GM23338 (cell line): ENCODE measurements around the gene PGAP6. TPM values are rescaled to one million over a fixed set of nuclear protein-coding genes. Genes with fewer than 3 reads are reported as not detected.
A peak's percentile ranks its signal among the peaks of the same experiment; 100 is the strongest.

Experiments
- ATAC-seq: fragments of 200-7000 bp; cut with Tn5 transposase; 3 replicates; pipeline ENCODE4 v1.9.1; 2020
- DNase-seq: peaks from one replicate; pipeline ENCODE4 v3.0.0-alpha.2; 2015; ENCODE audit warnings: low spot score
- H2AFZ ChIP-seq: fragments of 200-600 bp; sonication (generic); 2 replicates; pipeline ENCODE4 v1.8.0; 2016; ENCODE audit warnings: antibody characterized with exemption, mild to moderate bottlenecking, moderate library complexity
- H3F3A ChIP-seq: fragments of 200-600 bp; sonication (generic); replicated peaks from 2 replicates; pipeline ENCODE4 v1.8.0; 2017; ENCODE audit warnings: antibody characterized with exemption, mixed run types, low read depth
- H3K27ac ChIP-seq: fragments of 200-600 bp; sonication (generic); 2 replicates; pipeline ENCODE4 v1.6.1; 2016; ENCODE audit warnings: low read depth
- H3K27me3 ChIP-seq: fragments of 200-600 bp; sonication (generic); 2 replicates; pipeline ENCODE4 v1.8.0; 2016; ENCODE audit warnings: mild to moderate bottlenecking, mixed run types, moderate library complexity; ENCODE audit not compliant: insufficient read depth
- H3K36me3 ChIP-seq: fragments of 200-600 bp; sonication (generic); 2 replicates; pipeline ENCODE4 v1.8.0; 2016; ENCODE audit warnings: mild to moderate bottlenecking; ENCODE audit not compliant: insufficient read depth
- H3K4me1 ChIP-seq: fragments of 200-600 bp; sonication (generic); 2 replicates; pipeline ENCODE4 v1.8.0; 2016; ENCODE audit warnings: mild to moderate bottlenecking, moderate library complexity; ENCODE audit not compliant: insufficient read depth
- H3K4me2 ChIP-seq: fragments of 200-600 bp; sonication (generic); 2 replicates; pipeline ENCODE4 v1.7.1; 2017; ENCODE audit warnings: mixed run types
- H3K4me3 ChIP-seq: fragments of 200-600 bp; sonication (generic); 2 replicates; pipeline ENCODE4 v1.6.1; 2016; ENCODE audit warnings: mixed run types
- H3K79me2 ChIP-seq: fragments of 200-600 bp; sonication (generic); replicated peaks from 2 replicates; pipeline ENCODE4 v1.8.0; 2017; ENCODE audit warnings: mild to moderate bottlenecking; ENCODE audit not compliant: insufficient read depth
- H3K9me2 ChIP-seq: fragments of 200-600 bp; sonication (generic); 2 replicates; pipeline ENCODE4 v1.8.0; 2017; ENCODE audit not compliant: insufficient read depth
- H4K20me1 ChIP-seq: fragments of 200-600 bp; sonication (generic); replicated peaks from 2 replicates; pipeline ENCODE4 v1.8.0; 2017; ENCODE audit warnings: mild to moderate bottlenecking; ENCODE audit not compliant: insufficient read depth
- H3K27ac Mint-ChIP-seq: 2 replicates; pipeline ENCODE4 v1.8.0; 2020; ENCODE audit warnings: inconsistent platforms, mild to moderate bottlenecking, moderate library complexity, mixed read lengths
- H3K27me3 Mint-ChIP-seq: 3 replicates; pipeline ENCODE4 v1.8.0; 2022; ENCODE audit warnings: low read depth, mild to moderate bottlenecking, moderate library complexity, mixed read lengths, inconsistent platforms; ENCODE audit not compliant: insufficient read depth, poor library complexity
- H3K36me3 Mint-ChIP-seq: 3 replicates; pipeline ENCODE4 v1.8.0; 2021; ENCODE audit warnings: low read depth, mild to moderate bottlenecking, inconsistent platforms, moderate library complexity, mixed read lengths
- H3K4me1 Mint-ChIP-seq: 3 replicates; pipeline ENCODE4 v1.8.0; 2020; ENCODE audit warnings: mild to moderate bottlenecking, inconsistent platforms, mixed read lengths
- H3K4me3 Mint-ChIP-seq: 3 replicates; pipeline ENCODE4 v1.8.0; 2021; ENCODE audit warnings: moderate library complexity, mild to moderate bottlenecking, inconsistent platforms, mixed read lengths
- H3K9me3 Mint-ChIP-seq: 3 replicates; pipeline ENCODE4 v1.8.0; 2020; ENCODE audit warnings: moderate library complexity, mild to moderate bottlenecking, inconsistent platforms, mixed read lengths
- CREB1 ChIP-seq: fragments of 250-450 bp; sonication (Bioruptor Pico); IDR thresholded peaks from 2 replicates; pipeline ENCODE4 v1.5.0; 2020; ENCODE audit warnings: low read depth, mild to moderate bottlenecking, moderate library complexity
- CTCF ChIP-seq, 2 experiments: fragments of 200-600 bp in 1 of 2; sonication (generic) in 1 of 2; conservative IDR thresholded peaks; 2 replicates each; pipeline versions ENCODE4 v1.5.1 to v1.6.1; 2016 to 2017; ENCODE audit warnings: antibody characterized with exemption in 2 of 2, low read depth in 2 of 2, mild to moderate bottlenecking in 2 of 2, moderate library complexity in 1 of 2
- EZH2 ChIP-seq: fragments of 200-600 bp; sonication (generic); IDR thresholded peaks from one replicate; pipeline ENCODE4 v1.8.0; 2017; ENCODE audit warnings: antibody characterized with exemption, mild to moderate bottlenecking, low read depth; ENCODE audit not compliant: unreplicated experiment
- EZH2phosphoT487 ChIP-seq: fragments of 200-600 bp; sonication (generic); IDR thresholded peaks from one replicate; pipeline ENCODE4 v1.8.1; 2018; ENCODE audit warnings: antibody characterized with exemption; ENCODE audit not compliant: unreplicated experiment
- JUNB ChIP-seq: IDR thresholded peaks from one replicate; pipeline ENCODE4 v1.6.1; 2016; ENCODE audit warnings: antibody characterized with exemption; ENCODE audit not compliant: unreplicated experiment
- NANOG ChIP-seq: IDR thresholded peaks from 2 replicates; pipeline ENCODE4 v1.6.1; 2016; ENCODE audit warnings: antibody characterized with exemption, borderline replicate concordance
- POLR2AphosphoS5 ChIP-seq: IDR thresholded peaks from 2 replicates; pipeline ENCODE4 v1.6.1; 2016; ENCODE audit warnings: antibody characterized with exemption, low read depth
- STAT1 ChIP-seq: IDR thresholded peaks from one replicate; pipeline ENCODE4 v1.6.1; 2016; ENCODE audit warnings: antibody characterized with exemption; ENCODE audit not compliant: unreplicated experiment
- ZNF114 ChIP-seq: fragments of 250-450 bp; sonication (Bioruptor Pico); IDR thresholded peaks from 2 replicates; pipeline ENCODE4 v1.5.0; 2020; ENCODE audit warnings: mild to moderate bottlenecking, moderate library complexity
- ZNF331 ChIP-seq: fragments of 250-450 bp; sonication (Bioruptor Pico); IDR thresholded peaks from 2 replicates; pipeline ENCODE4 v1.5.0; 2020; ENCODE audit warnings: low read depth, mild to moderate bottlenecking, moderate library complexity
- polyA plus RNA-seq: library from polyadenylated mRNA; unstranded; fragments of >200 nt; fragmentation: Nextera tagmentation; extraction: Ambion mirVana; gene quantifications from 2 replicates; pipeline ENCODE4 v1.2.1, GENCODE V29; 2016
- total RNA-seq: library from RNA; depleted of rRNA; stranded (reverse); fragments of >200 nt; shearing (Covaris generic); gene quantifications from 2 replicates; pipeline ENCODE4 v1.2.3, GENCODE V29; 2014
- TF ChIP-seq, protein P1 (sequence below): IDR thresholded peaks from 2 replicates; pipeline ENCODE4 v1.6.1; 2016; ENCODE audit warnings: antibody characterized with exemption
- TF ChIP-seq, protein P2 (sequence below): fragments of 250-450 bp; sonication (Bioruptor Pico); IDR thresholded peaks from 2 replicates; pipeline ENCODE4 v1.5.0; 2020; ENCODE audit warnings: mild to moderate bottlenecking, moderate library complexity
- TF ChIP-seq, protein P3 (sequence below): IDR thresholded peaks from one replicate; pipeline ENCODE4 v1.6.1; 2018; ENCODE audit warnings: antibody characterized with exemption; ENCODE audit not compliant: unreplicated experiment

Gene PGAP6
- total and polyA plus RNA-seq, 2 experiments from 2014 or later = 25.1 to 112 TPM

- Histone ChIP-seq H3K4me3 (no peak overlapping the region), H2AFZ (no peak overlapping the region), H3K27me3 (no peaks in the 10 kb centered on the region), H3K9me2 (no peaks in the 10 kb centered on the region), H3K36me3 (no peaks in the 10 kb centered on the region; the same call in 1 of the 2 replicates), H4K20me1 (no peaks in the 10 kb centered on the region; the same call in 1 of the 2 replicates), H3F3A (peaks cover 15% of the 10 kb centered on the region), H3K27ac (no peak overlapping the region), H3K79me2 (no peaks in the 10 kb centered on the region), H3K4me2 (no peak overlapping the region), H3K4me1 (peaks cover 22% of the 10 kb centered on the region)
- ATAC-seq (peak; percentile 32), DNase-seq (no peak)
- Mint-ChIP-seq H3K27ac (no peak overlapping the region), H3K4me1 (peaks cover 29% of the 10 kb centered on the region), H3K4me3 (no peak overlapping the region), H3K9me3 (peaks cover 16% of the 10 kb centered on the region), H3K36me3 (peaks cover 20% of the 10 kb centered on the region; the same call in 2 of the 3 replicates), H3K27me3 (peaks cover 30% of the 10 kb centered on the region)
- TF ChIP-seq POLR2AphosphoS5 (no peak), STAT1 (no peak), ZNF331 (CRISPR knock-in tag) (no peak), NANOG (no peak), ZNF114 (CRISPR knock-in tag) (no peak), CREB1 (CRISPR knock-in tag) (no peak), EZH2 (no peak), EZH2phosphoT487 (no peak), JUNB (no peak), CTCF (conservative IDR thresholded peaks at IDR 0.05; ENCODE audit: low read depth in 2 of 2) (no peak)
- TF ChIP-seq, protein P1, sequence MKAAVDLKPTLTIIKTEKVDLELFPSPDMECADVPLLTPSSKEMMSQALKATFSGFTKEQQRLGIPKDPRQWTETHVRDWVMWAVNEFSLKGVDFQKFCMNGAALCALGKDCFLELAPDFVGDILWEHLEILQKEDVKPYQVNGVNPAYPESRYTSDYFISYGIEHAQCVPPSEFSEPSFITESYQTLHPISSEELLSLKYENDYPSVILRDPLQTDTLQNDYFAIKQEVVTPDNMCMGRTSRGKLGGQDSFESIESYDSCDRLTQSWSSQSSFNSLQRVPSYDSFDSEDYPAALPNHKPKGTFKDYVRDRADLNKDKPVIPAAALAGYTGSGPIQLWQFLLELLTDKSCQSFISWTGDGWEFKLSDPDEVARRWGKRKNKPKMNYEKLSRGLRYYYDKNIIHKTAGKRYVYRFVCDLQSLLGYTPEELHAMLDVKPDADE = no peak
- TF ChIP-seq, protein P2, sequence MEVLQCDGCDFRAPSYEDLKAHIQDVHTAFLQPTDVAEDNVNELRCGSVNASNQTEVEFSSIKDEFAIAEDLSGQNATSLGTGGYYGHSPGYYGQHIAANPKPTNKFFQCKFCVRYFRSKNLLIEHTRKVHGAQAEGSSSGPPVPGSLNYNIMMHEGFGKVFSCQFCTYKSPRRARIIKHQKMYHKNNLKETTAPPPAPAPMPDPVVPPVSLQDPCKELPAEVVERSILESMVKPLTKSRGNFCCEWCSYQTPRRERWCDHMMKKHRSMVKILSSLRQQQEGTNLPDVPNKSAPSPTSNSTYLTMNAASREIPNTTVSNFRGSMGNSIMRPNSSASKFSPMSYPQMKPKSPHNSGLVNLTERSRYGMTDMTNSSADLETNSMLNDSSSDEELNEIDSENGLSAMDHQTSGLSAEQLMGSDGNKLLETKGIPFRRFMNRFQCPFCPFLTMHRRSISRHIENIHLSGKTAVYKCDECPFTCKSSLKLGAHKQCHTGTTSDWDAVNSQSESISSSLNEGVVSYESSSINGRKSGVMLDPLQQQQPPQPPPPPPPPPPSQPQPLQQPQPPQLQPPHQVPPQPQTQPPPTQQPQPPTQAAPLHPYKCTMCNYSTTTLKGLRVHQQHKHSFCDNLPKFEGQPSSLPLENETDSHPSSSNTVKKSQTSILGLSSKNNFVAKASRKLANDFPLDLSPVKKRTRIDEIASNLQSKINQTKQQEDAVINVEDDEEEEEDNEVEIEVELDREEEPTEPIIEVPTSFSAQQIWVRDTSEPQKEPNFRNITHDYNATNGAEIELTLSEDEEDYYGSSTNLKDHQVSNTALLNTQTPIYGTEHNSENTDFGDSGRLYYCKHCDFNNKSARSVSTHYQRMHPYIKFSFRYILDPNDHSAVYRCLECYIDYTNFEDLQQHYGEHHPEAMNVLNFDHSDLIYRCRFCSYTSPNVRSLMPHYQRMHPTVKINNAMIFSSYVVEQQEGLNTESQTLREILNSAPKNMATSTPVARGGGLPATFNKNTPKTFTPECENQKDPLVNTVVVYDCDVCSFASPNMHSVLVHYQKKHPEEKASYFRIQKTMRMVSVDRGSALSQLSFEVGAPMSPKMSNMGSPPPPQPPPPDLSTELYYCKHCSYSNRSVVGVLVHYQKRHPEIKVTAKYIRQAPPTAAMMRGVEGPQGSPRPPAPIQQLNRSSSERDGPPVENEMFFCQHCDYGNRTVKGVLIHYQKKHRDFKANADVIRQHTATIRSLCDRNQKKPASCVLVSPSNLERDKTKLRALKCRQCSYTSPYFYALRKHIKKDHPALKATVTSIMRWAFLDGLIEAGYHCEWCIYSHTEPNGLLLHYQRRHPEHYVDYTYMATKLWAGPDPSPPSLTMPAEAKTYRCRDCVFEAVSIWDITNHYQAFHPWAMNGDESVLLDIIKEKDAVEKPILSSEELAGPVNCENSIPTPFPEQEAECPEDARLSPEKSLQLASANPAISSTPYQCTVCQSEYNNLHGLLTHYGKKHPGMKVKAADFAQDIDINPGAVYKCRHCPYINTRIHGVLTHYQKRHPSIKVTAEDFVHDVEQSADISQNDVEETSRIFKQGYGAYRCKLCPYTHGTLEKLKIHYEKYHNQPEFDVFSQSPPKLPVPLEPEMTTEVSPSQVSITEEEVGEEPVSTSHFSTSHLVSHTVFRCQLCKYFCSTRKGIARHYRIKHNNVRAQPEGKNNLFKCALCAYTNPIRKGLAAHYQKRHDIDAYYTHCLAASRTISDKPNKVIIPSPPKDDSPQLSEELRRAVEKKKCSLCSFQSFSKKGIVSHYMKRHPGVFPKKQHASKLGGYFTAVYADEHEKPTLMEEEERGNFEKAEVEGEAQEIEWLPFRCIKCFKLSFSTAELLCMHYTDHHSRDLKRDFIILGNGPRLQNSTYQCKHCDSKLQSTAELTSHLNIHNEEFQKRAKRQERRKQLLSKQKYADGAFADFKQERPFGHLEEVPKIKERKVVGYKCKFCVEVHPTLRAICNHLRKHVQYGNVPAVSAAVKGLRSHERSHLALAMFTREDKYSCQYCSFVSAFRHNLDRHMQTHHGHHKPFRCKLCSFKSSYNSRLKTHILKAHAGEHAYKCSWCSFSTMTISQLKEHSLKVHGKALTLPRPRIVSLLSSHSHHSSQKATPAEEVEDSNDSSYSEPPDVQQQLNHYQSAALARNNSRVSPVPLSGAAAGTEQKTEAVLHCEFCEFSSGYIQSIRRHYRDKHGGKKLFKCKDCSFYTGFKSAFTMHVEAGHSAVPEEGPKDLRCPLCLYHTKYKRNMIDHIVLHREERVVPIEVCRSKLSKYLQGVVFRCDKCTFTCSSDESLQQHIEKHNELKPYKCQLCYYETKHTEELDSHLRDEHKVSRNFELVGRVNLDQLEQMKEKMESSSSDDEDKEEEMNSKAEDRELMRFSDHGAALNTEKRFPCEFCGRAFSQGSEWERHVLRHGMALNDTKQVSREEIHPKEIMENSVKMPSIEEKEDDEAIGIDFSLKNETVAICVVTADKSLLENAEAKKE = no peak
- TF ChIP-seq, protein P3, sequence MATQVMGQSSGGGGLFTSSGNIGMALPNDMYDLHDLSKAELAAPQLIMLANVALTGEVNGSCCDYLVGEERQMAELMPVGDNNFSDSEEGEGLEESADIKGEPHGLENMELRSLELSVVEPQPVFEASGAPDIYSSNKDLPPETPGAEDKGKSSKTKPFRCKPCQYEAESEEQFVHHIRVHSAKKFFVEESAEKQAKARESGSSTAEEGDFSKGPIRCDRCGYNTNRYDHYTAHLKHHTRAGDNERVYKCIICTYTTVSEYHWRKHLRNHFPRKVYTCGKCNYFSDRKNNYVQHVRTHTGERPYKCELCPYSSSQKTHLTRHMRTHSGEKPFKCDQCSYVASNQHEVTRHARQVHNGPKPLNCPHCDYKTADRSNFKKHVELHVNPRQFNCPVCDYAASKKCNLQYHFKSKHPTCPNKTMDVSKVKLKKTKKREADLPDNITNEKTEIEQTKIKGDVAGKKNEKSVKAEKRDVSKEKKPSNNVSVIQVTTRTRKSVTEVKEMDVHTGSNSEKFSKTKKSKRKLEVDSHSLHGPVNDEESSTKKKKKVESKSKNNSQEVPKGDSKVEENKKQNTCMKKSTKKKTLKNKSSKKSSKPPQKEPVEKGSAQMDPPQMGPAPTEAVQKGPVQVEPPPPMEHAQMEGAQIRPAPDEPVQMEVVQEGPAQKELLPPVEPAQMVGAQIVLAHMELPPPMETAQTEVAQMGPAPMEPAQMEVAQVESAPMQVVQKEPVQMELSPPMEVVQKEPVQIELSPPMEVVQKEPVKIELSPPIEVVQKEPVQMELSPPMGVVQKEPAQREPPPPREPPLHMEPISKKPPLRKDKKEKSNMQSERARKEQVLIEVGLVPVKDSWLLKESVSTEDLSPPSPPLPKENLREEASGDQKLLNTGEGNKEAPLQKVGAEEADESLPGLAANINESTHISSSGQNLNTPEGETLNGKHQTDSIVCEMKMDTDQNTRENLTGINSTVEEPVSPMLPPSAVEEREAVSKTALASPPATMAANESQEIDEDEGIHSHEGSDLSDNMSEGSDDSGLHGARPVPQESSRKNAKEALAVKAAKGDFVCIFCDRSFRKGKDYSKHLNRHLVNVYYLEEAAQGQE = no peak
Observed at GRCh38 chr16:389352-389751, 7.6 kb upstream of the PGAP6 start.
